Bronchial epithelial cell (primary cell): ENCODE results near the gene C1QTNF4. TPM values are rescaled to one million over a fixed set of nuclear protein-coding genes. Genes with fewer than 3 reads are reported as not detected.

Source experiments
- DNase-seq: peaks from one replicate; pipeline ENCODE4 v3.0.0-alpha.2; 2010; ENCODE audit warnings: low read depth
- FAIRE-seq: peaks from 2 replicates; lab custom pipeline; 2011; peaks lifted over from hg19 to GRCh38; lab: Jason Lieb, UNC
- H3K27me3 ChIP-seq: 2 replicates; pipeline ENCODE4 v1.5.1; 2011; ENCODE audit warnings: low read length; ENCODE audit not compliant: control insufficient read depth, insufficient read depth
- H3K36me3 ChIP-seq: 2 replicates; pipeline ENCODE4 v1.5.1; 2011; ENCODE audit warnings: low read length; ENCODE audit not compliant: control insufficient read depth, insufficient read depth
- H3K4me3 ChIP-seq: 2 replicates; pipeline ENCODE4 v1.5.1; 2011; ENCODE audit warnings: mild to moderate bottlenecking, low read depth, low read length, control low read depth
- total RNA-seq: library from RNA; depleted of rRNA; stranded (reverse); fragments of >200 nt; gene quantifications from 2 replicates; pipeline ENCODE4 v1.2.1, GENCODE V29; 2014
- TF ChIP-seq, protein P1 (sequence below): IDR thresholded peaks from 2 replicates; pipeline ENCODE4 v1.5.1; 2011; ENCODE audit warnings: mild to moderate bottlenecking, moderate library complexity, low read length, control low read depth, inconsistent platforms; ENCODE audit not compliant: insufficient read depth, severe bottlenecking

Gene C1QTNF4
- total RNA-seq, 1 donor from 2014 or later = 0.26 TPM

DNA sequence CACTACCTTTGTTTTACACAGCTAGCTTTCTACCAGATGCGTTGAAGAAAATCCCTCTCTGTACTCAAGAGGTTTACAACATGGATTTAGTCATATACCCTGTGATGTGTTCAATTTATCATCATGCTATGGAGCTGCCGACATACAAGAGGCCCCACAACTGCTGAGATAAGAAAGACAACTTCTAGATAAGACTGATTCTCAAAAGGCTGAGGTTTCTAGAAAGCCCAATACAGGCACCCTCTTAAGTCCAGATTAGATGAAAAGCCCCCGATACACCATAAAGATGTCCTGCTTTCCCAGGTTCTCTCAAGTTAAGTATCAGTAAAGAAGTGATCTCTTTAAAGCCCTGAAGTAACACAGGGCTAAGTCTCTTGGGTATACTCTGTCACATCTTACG is 33.8 kb upstream of the C1QTNF4 start:
- DNase-seq (no peak), FAIRE-seq (no peak)
- H3K36me3 ChIP-seq = peaks cover 10% of the 10 kb centered on the region
- TF ChIP-seq, protein P1, sequence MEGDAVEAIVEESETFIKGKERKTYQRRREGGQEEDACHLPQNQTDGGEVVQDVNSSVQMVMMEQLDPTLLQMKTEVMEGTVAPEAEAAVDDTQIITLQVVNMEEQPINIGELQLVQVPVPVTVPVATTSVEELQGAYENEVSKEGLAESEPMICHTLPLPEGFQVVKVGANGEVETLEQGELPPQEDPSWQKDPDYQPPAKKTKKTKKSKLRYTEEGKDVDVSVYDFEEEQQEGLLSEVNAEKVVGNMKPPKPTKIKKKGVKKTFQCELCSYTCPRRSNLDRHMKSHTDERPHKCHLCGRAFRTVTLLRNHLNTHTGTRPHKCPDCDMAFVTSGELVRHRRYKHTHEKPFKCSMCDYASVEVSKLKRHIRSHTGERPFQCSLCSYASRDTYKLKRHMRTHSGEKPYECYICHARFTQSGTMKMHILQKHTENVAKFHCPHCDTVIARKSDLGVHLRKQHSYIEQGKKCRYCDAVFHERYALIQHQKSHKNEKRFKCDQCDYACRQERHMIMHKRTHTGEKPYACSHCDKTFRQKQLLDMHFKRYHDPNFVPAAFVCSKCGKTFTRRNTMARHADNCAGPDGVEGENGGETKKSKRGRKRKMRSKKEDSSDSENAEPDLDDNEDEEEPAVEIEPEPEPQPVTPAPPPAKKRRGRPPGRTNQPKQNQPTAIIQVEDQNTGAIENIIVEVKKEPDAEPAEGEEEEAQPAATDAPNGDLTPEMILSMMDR = no peak
- no peaks in the 10 kb centered on the region for H3K27me3 ChIP-seq
- no peak overlapping the region for H3K4me3 ChIP-seq

DNA sequence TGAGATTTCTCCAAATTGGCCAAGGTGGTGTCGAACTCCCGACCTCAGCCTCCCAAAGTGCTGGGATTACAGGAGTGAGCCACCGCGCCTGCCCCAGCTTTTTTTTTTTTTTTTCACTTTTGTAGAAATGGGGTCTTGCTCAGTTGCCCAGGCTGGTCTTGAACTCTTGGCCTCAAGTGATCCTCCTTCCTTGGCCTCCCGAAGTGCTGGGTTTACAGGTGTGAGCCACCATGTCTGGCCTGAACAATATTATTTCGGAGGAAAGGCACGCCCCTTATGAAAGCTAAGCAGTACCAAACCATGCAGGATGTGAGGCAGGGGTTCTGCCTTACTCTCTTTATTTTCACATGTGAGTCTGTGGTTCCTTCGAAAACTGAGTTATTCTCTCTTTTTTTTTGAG is 32.0 kb upstream of the C1QTNF4 start:
- H3K36me3 ChIP-seq = peaks cover 8% of the 10 kb centered on the region
- FAIRE-seq (no peak), DNase-seq (no peak)
- no peaks in the 10 kb centered on the region for H3K27me3 ChIP-seq
- no peak overlapping the region for H3K4me3 ChIP-seq
- TF ChIP-seq, protein P1 = no peak

DNA sequence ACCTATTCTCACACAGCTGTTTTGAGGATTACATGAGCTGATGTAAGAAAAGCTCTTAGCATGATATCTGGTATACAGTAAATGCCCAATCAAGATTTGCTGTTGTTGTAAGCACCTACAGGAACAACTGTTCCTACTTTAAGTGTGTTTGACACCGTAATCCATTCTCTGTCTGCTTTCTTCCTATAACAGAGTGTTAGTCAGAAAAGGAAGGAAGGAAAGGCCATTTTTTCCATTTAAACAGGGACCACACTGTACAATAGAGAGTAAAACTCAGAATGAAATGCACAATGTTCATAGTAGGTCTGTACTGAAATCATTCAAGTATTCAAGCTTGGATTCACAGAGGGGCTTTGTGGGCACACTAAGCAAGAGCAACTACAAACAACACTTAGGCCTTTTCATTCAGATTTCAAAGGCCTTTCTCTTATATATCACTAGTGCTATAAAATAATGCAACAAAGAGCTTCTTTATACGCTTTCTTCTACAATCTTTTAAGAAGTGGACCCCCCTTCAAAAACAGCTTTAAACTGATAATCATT is 26.7 kb upstream of the C1QTNF4 start:
- peaks cover 5% of the 10 kb centered on the region for H3K36me3 ChIP-seq
- FAIRE-seq (no peak), DNase-seq (no peak)
- no peak overlapping the region for H3K4me3 ChIP-seq
- TF ChIP-seq, protein P1 = no peak
- H3K27me3 ChIP-seq = no peaks in the 10 kb centered on the region

DNA sequence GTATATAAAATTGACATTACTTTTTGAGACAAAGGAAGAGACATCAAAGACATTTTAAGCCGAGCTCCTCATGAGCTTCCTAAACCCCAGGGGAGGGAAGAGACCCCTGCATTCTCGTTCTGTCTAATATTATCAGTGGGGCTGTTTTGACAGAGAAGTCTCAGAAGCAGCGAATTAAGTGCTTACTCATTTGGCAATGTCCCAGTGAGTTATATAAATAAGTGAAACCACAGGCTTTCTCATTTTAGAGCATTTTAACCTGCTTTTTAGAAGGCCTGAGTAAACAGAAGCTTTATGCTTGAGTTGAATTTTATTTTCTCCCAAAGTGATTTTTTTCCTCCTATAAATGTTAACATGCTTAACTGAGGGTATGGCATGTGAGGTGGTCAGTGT is 23.2 kb upstream of the C1QTNF4 start:
- FAIRE-seq (no peak), DNase-seq (no peak)
- no peaks in the 10 kb centered on the region for H3K36me3 ChIP-seq

DNA sequence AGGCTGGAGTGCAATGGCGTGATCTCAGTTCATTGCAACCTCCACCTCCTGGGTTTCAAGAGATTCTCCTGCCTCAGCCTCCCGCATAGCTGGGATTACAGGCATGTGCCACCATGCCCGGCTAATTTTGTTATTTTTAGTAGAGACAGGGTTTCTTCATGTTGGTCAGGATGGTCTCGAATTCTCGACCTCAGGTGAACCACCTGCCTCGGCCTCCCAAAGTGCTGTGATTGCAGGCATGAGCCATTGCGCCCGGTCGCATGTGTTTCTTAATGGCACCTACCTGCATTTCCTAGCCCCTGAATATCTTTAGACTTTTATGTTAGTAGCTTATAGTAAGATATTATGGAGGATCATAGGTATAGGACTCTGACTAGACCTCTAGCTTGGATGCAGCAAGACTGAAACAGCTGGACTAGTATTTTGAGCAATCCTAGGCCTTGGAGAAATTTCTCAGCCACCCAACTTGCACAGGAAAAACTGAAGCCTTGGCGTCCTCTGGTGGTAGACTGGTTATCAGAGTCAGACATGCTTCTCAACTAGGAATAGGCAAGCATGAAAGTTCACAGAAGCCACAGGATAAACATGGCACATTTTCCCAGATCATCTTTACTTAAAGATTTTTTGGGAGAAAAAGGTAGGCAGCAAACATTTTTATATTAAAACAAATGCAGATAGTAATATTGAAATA is 22.7 kb upstream of the C1QTNF4 start:
- no peaks in the 10 kb centered on the region for H3K36me3 ChIP-seq
- FAIRE-seq (no peak), DNase-seq (peak; percentile 47)
- no peak overlapping the region for H3K4me3 ChIP-seq
- H3K27me3 ChIP-seq = no peaks in the 10 kb centered on the region
- TF ChIP-seq, protein P1 = peak; percentile 62

More for the DNA sequence above, 23.2 kb upstream of the C1QTNF4 start:
- TF ChIP-seq, protein P1 = no peak
- H3K27me3 ChIP-seq = no peaks in the 10 kb centered on the region
- no peak overlapping the region for H3K4me3 ChIP-seq

DNA sequence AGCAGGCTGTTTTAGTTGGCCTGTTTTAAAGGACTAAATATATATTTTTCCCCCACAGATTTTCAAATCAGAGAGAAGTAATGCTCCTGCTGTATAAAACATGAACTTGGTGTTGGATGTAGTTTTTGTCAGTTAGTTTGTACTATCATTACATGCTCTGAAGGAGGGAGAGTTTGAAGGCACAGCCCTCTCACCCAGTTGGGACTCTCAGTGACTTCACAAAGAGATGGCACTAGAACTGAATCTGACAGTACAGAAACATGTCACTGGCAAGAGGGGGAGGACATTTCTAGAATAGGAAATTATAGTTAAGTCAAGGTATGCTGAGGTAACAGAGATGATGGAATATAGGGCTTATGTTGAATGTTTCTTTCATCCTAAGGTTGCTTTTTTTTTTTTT is 21.0 kb upstream of the C1QTNF4 start:
- no peak for FAIRE-seq
- DNase-seq = no peak
- no peaks in the 10 kb centered on the region for H3K27me3 ChIP-seq
- TF ChIP-seq, protein P1 = no peak
- H3K36me3 ChIP-seq = no peaks in the 10 kb centered on the region
- no peak overlapping the region for H3K4me3 ChIP-seq
